ENCODE results near the gene FRYL. TPM values are rescaled to one million over a fixed set of nuclear protein-coding genes. Genes with fewer than 3 reads are reported as not detected.

FRYL gene
- total RNA-seq, 1 experiment from 2014 or later = 47.7 TPM

DNA sequence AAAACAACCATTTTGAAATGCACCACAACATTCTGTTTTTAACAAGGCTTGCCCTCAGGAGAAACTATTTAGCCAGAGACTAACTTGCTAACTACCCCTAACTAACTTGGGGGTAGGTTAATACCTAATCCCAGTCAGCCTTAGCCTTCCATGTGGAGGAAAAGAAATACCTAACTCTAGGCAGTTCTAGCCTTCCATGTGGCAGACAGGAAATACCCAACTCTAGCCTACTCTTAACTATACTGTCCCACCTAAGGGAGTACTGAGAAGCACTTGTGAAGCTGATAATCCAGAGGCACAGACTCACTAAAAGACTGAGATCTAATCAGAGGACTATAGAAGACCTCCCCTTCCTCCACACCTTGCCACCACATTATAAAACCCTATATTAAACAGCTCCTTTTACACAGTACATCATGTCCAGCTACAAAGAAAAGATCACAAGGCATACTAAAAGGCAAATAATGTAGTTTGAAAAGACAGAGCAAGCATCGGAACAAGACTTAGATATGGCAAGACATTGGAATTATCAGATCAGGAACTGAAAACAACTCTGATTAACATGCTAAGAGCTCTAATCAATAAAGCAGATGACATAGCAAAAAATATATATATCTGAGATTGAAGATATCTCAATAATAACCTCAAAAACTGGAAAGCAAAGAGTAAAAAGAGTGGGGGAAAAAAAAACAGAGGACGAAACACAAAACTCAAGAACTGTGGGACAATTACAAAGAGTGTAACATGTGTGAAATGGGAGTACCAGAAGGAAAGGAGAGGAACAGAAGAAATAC lies 52.2 kb downstream of the FRYL start:
- DNase-seq (ENCODE audit: low read depth, low spot score) (no peak), ATAC-seq (no peak)
- peaks cover 31 to 37% of the 10 kb centered on the region in 2 experiments for H3K4me1 ChIP-seq (ENCODE audit: control insufficient read depth in 1 of 2, insufficient read depth in 2 of 2, low read length in 2 of 2)
- H4K20me1 ChIP-seq (ENCODE audit: insufficient read depth) = no peaks in the 10 kb centered on the region
- H3K9ac ChIP-seq (ENCODE audit: low read length) = no peak overlapping the region
- BruUV-seq (replicated peaks) = no TSS peak
- H2AFZ ChIP-seq (ENCODE audit: low read depth, low read length, poor library complexity, severe bottlenecking) = no peak overlapping the region
- RAD21 ChIA-PET (ENCODE audit: low non-redundant PET in 1 of 2, low total read pairs in 2 of 2, uncharacterized antibody in 2 of 2, unreplicated experiment in 2 of 2) = no interaction called here
- H3K4me2 ChIP-seq (ENCODE audit: low read length) = 0 out of 2 replicates have a peak overlapping the region, but pooled peaks have one; percentile 80
- no peak for TF ChIP-seq YY1 (IDR thresholded peaks at IDR 0.05; ENCODE audit: extremely low read depth, insufficient replicate concordance, low read depth, low read length)
- TF ChIP-seq SRF (IDR thresholded peaks at IDR 0.05; ENCODE audit: low read depth) = no peak
- no peak for TF ChIP-seq JUND (IDR thresholded peaks at IDR 0.05)
- no peak for TF ChIP-seq POLR2AphosphoS5 (IDR thresholded peaks at IDR 0.05; ENCODE audit: low read depth, low read length)
- TF ChIP-seq, protein P1, sequence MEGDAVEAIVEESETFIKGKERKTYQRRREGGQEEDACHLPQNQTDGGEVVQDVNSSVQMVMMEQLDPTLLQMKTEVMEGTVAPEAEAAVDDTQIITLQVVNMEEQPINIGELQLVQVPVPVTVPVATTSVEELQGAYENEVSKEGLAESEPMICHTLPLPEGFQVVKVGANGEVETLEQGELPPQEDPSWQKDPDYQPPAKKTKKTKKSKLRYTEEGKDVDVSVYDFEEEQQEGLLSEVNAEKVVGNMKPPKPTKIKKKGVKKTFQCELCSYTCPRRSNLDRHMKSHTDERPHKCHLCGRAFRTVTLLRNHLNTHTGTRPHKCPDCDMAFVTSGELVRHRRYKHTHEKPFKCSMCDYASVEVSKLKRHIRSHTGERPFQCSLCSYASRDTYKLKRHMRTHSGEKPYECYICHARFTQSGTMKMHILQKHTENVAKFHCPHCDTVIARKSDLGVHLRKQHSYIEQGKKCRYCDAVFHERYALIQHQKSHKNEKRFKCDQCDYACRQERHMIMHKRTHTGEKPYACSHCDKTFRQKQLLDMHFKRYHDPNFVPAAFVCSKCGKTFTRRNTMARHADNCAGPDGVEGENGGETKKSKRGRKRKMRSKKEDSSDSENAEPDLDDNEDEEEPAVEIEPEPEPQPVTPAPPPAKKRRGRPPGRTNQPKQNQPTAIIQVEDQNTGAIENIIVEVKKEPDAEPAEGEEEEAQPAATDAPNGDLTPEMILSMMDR (IDR thresholded peaks at IDR 0.05 in 2 of 3, conservative IDR thresholded peaks at IDR 0.05 in 1 of 3; ENCODE audit: borderline replicate concordance in 1 of 3, insufficient read depth in 1 of 3, low read depth in 2 of 3, low read length in 2 of 3) = no peak
- no peak for TF ChIP-seq EZH2 (IDR thresholded peaks at IDR 0.05)
- no peaks in the 10 kb centered on the region for H3K36me3 ChIP-seq (ENCODE audit: control insufficient read depth in 1 of 2, insufficient read depth in 2 of 2, low read length in 2 of 2)
- CTCF ChIA-PET = no interaction called here
- POLR2A ChIA-PET = no interaction called here
- H3K27me3 ChIP-seq (ENCODE audit: insufficient read depth, low read length) = no peaks in the 10 kb centered on the region
- H3K9me3 ChIP-seq (ENCODE audit: control insufficient read depth in 1 of 2, insufficient read depth in 1 of 2, low read depth in 1 of 2, low read length in 2 of 2) = no peaks in the 10 kb centered on the region
- no peak overlapping the region for H3K4me3 ChIP-seq (replicated peaks in 1 of 2; ENCODE audit: low read depth in 1 of 2, low read length in 2 of 2)
- no peaks in the 10 kb centered on the region for H3K9me2 ChIP-seq (ENCODE audit: insufficient read depth)
- intact Hi-C loops (cut with micrococcal nuclease) = no loop called here
- no peak overlapping the region for H3K27ac ChIP-seq (ENCODE audit: low read depth, low read length)
- peaks cover 72% of the 10 kb centered on the region for H3K79me2 ChIP-seq (ENCODE audit: insufficient read depth, low read length)

DNA sequence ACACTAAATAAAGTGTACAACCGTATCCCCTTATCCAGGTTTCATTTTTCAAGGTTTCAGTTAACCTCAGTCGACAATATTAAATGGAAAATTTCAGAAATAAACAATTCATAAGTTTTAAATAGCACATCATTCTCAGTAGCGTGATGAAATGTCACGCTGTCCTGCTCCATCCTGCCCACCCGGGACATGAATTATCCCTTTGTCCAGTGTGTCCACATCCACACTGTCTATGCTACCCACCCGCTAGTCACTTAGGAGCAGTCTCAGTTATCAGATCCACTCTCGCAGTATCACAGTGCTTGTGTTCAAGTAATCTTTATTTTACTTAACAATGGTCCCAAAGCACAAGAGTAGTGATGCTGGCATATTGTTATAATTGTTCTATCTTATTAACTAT lies 54.7 kb downstream of the FRYL start:
- peak overlapping the region; percentile 80 for H3K4me2 ChIP-seq (ENCODE audit: low read length)
- H3K4me3 ChIP-seq (replicated peaks in 1 of 2; ENCODE audit: low read depth in 1 of 2, low read length in 2 of 2) = no peak overlapping the region
- ChIA-PET POLR2A (no interaction called here), CTCF (no interaction called here), RAD21 (ENCODE audit: low non-redundant PET in 1 of 2, low total read pairs in 2 of 2, uncharacterized antibody in 2 of 2, unreplicated experiment in 2 of 2) (no interaction called here)
- no peak for DNase-seq (ENCODE audit: low read depth, low spot score)
- H3K9me2 ChIP-seq (ENCODE audit: insufficient read depth) = no peaks in the 10 kb centered on the region
- no peak for ATAC-seq
- H3K27me3 ChIP-seq (ENCODE audit: insufficient read depth, low read length) = no peaks in the 10 kb centered on the region
- H2AFZ ChIP-seq (ENCODE audit: low read depth, low read length, poor library complexity, severe bottlenecking) = no peak overlapping the region
- peaks cover 86% of the 10 kb centered on the region for H3K79me2 ChIP-seq (ENCODE audit: insufficient read depth, low read length)
- H3K36me3 ChIP-seq (ENCODE audit: control insufficient read depth in 1 of 2, insufficient read depth in 2 of 2, low read length in 2 of 2) = no peaks in the 10 kb centered on the region
- no TSS peak for BruUV-seq (replicated peaks)
- intact Hi-C loops (cut with micrococcal nuclease) = no loop called here
- no peaks in the 10 kb centered on the region for H3K9me3 ChIP-seq (ENCODE audit: control insufficient read depth in 1 of 2, insufficient read depth in 1 of 2, low read depth in 1 of 2, low read length in 2 of 2)
- TF ChIP-seq TCF7L2 (IDR thresholded peaks at IDR 0.05; ENCODE audit: borderline replicate concordance, extremely low read depth, insufficient read depth, insufficient read length) (no peak), CBX3 (IDR thresholded peaks at IDR 0.05; ENCODE audit: low read depth) (no peak)
- H3K4me1 ChIP-seq (ENCODE audit: control insufficient read depth in 1 of 2, insufficient read depth in 2 of 2, low read length in 2 of 2) = peaks cover 31 to 37% of the 10 kb centered on the region in 2 experiments
- no peaks in the 10 kb centered on the region for H4K20me1 ChIP-seq (ENCODE audit: insufficient read depth)
- peak overlapping the region; percentile 59 for H3K27ac ChIP-seq (ENCODE audit: low read depth, low read length)
- no peak overlapping the region for H3K9ac ChIP-seq (ENCODE audit: low read length)

Measured in HCT116 (cell line).